ENCODE data around the gene SLC4A5.
"Not testable (repeated sequence)": the region's sequence is repeated elsewhere in the genome, so short reads cannot be mapped to it uniquely, and the experiment has no call there.

The SLC4A5 gene

DNA sequence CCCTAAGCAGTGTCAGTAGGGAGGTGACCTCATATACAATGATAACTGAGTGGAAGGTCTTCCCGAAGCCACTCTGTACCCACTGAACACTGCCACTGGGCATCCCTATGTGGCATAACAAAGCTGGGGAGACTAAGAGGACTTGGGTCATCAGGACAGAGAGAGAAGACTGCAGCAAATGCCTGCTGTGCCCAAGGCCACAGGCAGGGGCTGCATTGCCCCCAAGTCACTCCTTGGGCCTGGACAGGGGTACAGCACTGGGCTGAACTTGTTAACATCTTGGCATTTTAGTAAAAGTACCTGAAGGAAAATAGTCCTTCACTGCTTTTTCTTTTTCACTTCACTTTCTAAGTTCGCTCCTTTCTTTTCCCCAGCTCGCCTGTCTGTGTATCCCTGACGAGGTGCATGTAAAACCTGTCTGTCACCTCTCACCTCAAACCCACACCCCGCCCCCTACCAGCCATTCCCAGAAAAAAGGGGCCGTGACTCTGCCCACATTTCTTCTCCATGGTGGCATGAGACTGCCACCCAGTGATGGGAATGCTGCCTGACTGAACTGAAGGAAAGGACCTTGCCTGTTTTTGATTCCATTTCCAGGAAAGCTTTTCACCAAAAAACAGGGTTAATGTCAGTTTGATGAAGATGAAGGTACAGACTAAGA, 81.9 kb downstream of the SLC4A5 start:
- no peak for FAIRE-seq

DNA sequence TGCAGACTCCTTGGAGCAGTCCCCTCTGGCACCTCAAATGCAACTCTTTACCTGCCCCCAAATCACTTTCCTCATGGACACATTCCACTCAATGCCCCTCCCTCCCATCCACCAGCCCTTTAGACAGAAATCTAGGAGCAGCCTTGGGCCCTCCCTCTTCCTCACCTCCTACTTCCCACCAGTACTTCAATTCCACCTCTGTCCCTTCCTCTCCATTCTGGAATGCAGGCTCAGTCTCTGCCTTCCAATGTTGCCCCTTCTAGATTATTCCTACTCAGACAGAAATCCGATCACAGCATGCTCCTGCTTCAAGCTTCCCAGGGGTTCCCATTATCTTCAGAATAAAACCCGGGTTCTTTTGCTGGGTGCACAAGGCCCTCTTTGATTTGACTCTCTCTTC, 82.7 kb downstream of the SLC4A5 start:
- no peak for FAIRE-seq

DNA sequence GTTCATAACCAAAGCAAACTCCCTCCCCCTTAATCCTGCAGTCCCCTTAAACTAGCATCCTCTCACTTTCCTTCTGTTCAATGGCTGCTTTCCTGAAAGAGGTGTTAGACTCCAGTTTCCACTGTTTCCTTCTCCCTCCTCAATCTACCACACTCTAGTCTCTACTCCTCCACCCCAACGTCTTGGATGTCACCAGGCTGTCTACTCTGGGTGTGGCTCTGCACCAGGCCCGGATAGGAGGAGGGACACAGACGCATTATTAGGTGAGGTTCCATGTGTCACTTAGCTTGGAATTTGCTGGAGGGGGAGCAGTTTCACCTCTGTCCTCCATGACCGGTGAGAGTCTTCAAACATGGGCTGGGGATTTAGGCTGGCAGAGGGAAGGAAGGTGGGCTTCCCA, 83.5 kb downstream of the SLC4A5 start:
- no peak for FAIRE-seq

DNA sequence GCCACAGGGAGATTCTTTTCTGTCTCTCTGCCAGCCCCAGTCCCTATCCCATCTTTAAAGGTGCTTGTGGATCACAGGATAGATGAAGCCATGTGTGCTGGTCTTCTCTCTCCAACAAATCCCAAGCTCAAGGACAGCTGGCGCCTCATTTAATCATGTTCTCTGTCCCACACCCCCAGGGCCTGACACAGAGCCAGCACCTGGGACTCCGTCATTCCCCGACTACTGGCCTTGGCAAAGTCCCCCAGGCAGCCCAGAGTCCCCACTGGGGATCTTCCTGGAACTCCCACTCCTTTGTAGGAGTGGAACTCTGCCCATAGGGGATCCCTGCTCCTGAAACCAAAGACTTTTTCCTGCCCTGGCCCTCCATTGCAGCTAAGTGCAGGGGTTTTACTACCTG, 84.0 kb downstream of the SLC4A5 start:
- FAIRE-seq, result no peak

DNA sequence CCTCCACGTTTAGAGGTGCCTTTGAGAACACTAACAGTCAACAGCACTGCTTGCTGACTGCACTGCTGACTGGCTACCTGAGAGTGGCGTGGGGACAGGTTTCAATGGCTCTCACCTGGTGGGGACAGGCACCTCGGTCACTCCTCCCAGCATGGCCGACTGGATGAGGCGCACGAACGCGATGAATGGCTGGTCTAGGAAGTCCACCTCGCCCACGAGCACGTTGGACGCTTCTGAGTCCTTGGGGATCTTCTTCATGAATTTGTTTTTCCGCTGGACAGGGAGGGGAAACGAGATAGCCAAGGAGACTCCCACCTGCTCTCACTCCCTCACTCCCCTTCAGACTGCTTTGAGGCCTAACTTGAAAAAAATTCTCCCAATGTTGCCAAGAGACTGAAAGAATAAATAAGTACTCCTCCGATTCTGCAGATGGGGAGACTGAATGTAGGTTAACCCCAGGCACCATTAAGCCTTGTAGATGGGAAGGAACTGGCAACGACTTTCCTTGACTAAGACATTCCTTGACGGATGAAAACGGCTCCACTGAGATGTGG, 87.5 kb downstream of the SLC4A5 start:
- FAIRE-seq, result no peak

DNA sequence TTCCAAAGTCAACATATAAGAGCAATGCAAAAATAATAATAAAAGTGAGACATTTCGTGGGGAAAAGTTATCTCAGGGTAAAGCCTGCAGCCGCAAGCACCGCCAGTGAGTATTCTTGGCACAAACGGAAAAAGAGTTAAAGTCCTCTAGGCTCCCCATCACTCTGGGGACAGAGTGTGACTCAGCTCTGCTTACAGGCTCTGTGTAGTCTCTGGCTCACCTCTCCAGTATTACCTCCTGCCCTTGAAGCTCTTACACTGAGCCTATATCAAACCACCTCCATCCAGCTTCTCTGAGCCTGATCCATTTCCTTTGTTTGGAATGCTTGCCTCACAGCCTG, 89.3 kb downstream of the SLC4A5 start:
- FAIRE-seq, result no peak

DNA sequence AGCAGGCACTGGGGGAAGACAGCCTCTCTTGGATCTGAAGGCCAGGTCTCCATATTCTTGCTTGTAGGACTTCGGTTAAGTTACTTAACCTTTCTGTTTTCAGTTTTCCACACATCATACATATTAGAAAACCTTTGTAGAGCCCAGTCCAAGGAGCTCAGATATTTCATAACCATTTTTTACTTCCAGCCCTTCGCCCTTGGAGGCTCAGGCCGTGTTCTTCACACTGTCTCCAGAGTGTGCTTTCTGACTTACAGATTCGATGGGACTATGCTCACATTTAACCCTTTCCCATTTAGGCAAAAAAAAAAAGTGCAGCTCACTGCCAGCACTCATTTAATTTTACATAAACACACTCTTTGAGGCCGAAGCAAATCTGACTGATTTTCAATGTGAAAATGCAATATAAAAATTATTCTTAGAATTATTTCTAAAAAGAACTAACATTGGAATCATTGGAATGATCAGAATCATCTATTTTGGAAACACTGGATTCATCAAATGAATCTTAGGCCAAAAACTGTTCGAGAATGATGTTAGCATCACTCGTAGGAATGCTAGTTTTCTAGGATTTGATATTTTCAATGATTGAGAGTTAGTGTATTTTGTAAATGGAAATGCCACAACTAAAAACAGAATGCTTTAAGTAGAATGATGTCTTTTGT, 89.8 kb downstream of the SLC4A5 start:
- FAIRE-seq, result no peak

DNA sequence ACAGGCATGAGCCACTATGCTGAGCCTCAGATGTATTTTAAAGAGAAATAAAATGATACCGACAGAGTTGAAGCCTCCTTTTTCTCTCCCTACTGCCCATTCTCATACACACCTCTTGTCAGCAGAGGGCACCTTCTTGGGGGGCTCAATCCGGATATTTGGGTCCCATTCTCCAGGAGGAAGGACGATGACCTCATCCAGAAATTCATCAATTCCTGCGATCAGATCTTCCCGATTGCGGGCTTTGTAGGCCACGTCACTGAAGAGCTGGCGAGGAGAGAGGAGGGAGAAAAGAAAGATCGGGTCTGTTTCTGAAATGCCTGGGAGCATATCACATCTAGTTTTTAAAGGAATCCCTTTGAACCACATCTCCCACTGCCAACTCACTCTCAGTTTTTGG, 90.4 kb downstream of the SLC4A5 start:
- FAIRE-seq, result no peak

DNA sequence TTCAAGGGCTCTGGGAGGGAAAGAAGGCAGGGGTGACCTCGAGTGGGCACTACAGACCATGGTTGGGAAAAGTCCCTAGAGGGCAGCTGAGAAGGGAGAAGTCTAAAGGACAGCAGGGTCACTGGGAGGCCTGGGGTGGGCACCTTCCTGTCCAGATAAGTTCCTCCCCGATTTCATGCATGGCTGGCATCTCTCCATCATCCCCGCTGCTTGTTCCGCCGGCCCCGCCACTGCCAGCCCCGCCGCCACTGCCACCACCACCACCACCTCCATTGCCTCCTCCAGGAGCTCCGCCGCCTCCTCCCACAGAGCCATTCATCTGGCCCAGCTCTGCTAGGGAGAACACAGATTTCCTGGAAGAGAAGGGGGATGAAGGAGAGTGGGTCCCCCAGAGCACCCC, 91.2 kb downstream of the SLC4A5 start:
- FAIRE-seq, result no peak

DNA sequence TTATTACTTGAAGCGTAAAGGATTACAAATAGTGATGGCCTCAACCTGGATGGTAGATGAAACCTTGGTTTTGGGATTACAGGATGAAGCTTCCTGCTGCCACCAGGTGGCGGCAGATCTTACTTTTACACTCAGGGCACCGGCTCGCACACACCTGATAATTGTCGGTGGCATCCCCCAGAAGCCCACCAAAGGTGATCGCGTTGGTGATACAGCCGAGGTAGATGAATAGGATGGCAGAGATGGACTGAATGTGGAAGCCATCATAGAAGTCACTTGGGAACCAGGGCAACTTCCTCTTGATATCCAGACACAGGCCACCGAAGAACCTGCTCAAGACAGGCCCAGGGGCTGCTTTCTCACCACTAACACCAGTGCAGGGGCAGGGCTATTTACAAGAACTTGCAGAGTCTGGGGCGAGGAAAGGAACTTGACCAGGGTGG, 93.0 kb downstream of the SLC4A5 start:
- FAIRE-seq, result no peak

DNA sequence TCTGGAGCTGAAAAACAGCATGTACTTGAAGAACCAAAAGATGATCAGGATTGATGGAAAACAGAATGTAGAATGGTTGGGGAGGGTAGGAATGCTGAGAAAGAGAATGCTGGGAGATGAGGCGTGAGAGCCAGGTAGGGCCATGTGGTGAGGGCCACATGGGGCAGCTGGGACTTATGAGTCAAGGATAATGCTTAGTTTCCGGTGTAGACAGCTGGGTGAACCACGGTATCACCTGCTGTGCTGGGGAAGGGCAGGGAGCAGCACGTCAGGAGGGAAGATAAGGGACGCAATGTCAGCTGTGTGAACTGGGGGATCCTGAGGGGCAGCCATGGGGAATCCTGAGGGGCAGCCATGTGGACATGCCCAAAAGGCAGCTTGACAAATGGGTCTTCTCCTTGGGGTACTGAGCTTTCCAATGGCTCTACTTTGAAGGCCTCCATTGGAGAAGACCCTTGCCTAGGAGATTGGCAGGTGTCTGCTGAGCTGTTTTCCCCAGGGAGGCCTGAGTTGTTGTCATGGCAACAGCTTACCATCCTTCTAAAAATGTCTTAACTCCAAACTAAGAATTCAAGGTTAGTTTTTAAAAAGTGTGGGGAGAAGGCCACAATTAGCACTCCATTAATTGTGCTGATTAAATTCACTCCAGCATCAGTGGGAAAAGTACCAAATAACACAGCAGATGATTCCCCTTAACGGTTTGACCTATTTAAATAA, 93.7 kb downstream of the SLC4A5 start:
- FAIRE-seq, result no peak

DNA sequence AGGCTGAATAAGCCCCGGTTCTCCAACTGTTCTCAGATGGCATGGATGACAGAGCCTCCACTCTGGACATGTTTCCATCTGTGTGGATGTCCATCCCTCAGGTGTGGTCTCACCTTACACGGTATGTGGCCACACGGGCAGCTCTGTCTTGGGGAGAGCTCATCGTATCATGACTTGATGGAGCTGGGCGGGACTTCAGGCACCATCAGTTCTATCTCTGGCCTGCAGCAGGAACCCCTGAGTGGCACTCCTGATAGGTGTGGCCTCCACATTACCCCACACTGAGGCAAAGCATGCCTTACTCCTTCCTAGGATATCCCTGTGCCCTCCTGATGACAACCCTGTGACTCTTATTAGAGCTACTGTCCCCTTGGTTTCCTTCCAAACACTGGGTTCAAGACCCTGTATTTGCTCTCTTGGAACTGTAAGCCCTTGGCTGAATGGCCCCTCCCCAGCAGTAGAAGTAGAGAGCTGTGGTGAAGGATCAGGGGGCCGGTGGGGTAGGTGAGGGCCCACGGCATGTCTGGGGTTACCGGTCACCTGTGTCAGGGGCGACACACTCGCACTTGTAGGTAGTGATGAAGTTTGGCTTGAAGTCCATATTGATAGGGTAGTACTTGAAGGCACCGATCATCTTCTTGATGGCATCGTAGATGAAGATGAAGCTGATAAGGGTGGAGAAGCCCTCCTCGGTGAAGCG, 96.6 kb downstream of the SLC4A5 start:
- FAIRE-seq, result no peak

DNA sequence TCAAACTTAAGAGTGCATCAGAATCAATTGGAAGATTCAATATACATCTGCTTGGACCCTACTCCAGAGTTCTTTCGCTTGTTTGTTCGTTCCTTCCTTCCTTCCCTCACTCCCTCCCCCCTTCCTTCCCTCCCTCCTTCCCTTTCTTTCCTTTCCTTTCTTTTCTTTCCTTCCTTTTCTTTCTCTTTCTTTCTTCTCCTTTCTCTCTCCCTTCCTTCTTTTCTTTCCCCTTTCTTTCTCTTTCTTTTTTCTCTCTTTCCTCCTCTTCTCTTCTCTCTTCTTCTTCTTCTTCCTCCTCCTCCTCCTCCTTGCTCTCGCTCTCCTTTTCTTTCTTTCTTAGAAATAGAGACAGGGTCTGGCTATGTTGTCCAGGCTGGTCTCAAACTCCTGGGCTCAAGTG, 98.9 kb downstream of the SLC4A5 start:
- no peak for FAIRE-seq

DNA sequence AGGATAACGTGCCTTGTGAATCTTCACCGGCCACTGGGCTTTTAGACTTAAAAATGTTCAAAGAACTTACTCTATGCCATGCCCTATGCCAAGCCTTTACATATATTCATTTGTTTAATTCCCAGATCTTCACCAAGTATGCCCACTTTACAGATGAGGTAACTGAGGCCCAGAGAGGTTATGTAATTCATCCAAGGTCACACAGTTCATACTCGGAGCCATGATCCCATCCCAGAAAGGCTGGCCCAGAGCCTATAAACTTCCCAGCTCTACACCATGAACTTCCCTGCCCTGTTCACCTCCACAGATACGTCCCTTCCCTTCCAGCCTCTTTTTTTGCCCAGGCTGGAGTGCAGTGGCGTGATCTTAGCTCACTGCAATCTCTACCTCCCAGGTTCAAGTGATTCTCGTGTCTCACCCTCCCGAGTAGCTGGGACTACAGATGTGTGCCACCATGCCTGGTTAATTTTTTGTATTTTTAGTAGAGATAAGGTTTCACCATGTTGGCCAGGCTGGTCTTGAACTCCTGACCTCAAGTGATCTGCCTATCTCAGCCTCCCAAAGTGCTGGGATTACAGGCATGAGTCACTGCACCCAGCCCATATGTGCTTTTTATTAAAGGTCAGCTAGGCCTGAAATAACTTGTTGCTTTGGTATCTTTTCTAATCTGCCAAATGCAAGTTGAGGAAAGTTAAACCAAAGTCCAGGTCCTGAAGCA, 100.7 kb downstream of the SLC4A5 start:
- FAIRE-seq, result no peak

DNA sequence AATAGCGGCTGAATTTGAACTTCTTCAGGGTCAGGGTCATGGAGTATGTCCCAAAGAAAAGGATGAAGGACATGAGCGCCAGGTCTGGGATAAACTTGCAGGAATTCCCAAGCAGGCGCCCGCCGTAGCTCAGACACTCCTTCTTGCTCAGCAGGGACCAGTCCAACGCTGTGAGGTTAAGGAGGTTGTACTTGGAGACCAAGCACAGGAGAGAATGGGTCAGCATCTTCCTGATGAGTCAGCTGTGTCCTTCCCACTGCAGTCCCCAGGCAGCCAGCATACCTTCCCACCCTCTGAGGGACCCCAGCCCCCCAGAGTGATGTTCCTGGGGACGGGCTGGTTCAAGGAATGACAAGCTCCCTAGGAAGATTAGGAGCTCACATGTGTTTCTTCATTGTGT, 103.9 kb downstream of the SLC4A5 start:
- FAIRE-seq, result no peak

DNA sequence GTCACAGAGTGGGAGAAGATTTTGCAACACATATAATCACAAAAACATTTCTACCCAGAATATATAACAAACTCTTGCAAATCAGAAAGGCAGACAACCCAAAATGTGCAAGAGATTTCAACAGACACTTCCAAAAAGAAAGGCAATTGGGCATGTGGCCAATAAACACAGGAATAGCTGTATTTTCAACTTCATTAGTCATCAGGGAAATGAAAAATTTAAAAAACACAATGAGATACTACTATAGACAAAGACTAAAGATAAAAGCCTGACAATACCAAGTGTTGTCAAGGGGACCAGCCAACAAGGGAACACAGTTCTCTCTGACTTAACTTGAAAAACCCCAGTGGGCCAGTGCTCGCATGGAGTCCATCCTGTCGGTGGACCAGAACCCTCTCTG, 104.3 kb downstream of the SLC4A5 start:
- no peak for FAIRE-seq

DNA sequence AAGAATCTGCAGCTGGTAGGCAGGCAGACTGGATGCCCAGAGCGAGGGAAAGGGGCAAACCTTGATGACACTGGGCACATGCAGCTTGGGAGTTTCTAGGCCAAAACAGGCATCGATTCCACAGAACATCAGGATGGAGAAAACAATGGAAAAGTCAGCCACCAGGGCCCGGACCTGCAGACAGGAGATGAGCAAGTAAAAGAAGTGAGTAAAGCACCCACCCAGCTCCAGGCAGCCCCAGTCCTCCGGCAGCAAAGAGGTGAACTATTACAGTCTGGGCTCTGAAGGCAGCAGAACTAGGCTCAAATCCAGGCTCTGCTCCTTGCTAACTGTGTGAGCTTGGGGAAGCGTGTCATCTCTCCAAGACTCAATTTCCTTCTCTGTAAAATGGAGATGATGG, 108.2 kb downstream of the SLC4A5 start:
- FAIRE-seq, result no peak

DNA sequence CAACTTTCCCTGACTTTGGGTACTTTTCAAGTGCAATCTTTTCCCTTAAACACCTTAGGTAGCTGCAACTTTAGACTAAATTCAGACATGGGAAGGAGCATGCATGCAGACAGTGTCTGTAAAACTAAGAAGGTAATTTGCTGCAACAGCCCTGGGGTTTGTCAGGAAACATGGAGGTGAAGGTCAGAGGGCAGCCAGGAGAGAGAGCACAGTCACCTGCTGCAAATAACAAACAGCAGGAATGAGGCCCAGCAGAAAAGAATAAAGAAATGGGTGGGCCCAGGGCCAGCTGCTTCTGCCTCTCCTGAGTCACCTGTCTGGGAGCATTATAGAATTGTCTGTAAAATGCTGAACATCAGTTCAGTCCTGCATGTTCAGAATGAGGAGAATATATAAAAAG, 109.6 kb downstream of the SLC4A5 start:
- no peak for FAIRE-seq

DNA sequence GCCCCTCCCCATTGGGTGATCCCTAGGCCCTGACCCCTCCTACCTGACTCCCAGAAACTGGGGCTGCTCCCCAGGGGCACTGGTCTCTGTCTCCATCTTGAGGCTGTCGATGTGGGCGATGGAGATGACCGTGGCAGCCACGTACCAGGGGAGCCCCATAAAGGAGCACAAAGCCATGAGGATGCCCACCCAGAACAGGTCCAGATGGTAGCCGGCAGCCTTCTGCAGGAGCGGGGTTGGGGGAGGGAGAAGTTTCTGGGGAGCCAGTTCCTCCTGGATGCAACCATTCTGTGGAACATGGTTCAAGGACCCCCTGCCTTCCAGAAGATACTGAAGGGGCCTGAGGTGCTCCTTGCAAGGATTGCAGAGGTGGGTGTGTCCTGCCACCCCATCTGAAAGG, 110.8 kb downstream of the SLC4A5 start:
- FAIRE-seq, result no peak

DNA sequence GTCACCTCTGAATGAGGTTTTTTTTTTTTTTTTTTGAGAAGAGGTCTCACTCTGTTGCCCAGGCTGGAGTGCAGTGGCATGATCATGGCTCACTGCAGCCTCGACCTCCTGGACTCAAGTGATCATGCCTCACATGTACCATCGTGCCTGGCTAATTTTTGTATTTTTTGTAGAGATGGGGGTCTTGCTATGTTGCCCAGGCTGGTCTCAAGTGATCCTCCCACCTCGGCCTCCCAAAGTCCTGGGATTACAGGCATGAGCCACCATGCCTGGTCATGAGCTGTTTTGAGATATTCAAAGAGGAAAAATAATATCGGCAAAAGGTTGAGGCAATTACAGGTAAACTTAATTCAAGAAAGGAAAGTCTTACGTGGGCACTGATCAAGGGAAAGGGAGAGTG, 113.4 kb downstream of the SLC4A5 start:
- not testable (repeated sequence) for FAIRE-seq

DNA sequence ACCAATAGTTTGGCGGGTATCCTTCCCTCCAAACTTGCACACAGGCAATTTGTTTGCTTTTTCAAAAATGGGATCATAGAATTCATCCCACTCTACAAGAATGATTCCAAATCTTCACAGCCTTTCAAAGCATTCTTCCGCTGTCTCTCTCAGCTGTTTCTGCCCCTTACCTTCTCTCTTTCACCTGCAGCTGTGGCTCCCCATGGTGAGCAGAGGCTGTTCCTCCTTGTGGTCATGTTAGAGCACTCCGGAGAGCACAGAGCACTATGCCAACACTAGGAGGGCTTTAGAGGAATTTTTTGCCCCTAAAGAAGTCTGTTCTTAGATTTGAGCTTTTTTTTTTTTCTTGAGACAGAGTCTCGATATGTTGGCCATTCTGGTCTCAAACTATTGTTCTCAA, 114.4 kb downstream of the SLC4A5 start:
- FAIRE-seq, result no peak

DNA sequence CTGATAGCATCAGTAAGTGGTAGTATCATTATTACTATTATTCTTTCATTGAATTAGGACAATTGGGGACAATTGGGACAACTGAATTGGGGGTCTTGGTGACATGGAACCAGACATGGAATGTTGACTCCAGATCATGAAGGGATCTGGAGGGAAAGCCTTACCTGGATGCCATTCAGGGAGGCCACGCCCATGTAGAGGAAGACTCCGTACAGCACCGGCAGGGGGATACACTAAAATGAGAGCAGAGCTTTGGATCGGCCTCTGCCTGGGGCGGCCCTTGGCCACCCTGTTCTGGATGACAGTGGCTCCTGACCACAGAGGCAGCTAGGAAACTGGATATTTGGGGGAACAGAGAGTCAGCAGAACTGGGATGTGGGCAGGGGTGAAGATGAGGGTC, 115.6 kb downstream of the SLC4A5 start:
- FAIRE-seq, result no peak

All from colon (tissue), 2 donors.